G401 (cell line): ENCODE measurements around the gene KLHL9. TPM values are rescaled to one million over a fixed set of nuclear protein-coding genes. Genes with fewer than 3 reads are reported as not detected.
A peak's percentile ranks its signal among the peaks of the same experiment; 100 is the strongest.

Source experiments
- DNase-seq: peaks from one replicate; pipeline ENCODE4 v3.0.0-alpha.2; 2015; ENCODE audit warnings: low spot score
- in situ Hi-C: cut with HindIII; loops from 2 replicates; pipeline ENCODE4 v1.10.0; 2016; ENCODE audit warnings: low sequenced_read_pairs, mixed read lengths
- total RNA-seq: library from RNA; depleted of rRNA; stranded (reverse); fragments of >200 nt; shearing (Covaris generic); gene quantifications from 2 replicates; pipeline ENCODE4 v1.2.3, GENCODE V29; 2014

The KLHL9 gene
- total RNA-seq, 1 experiment from 2014 or later: 6.7 TPM

DNA sequence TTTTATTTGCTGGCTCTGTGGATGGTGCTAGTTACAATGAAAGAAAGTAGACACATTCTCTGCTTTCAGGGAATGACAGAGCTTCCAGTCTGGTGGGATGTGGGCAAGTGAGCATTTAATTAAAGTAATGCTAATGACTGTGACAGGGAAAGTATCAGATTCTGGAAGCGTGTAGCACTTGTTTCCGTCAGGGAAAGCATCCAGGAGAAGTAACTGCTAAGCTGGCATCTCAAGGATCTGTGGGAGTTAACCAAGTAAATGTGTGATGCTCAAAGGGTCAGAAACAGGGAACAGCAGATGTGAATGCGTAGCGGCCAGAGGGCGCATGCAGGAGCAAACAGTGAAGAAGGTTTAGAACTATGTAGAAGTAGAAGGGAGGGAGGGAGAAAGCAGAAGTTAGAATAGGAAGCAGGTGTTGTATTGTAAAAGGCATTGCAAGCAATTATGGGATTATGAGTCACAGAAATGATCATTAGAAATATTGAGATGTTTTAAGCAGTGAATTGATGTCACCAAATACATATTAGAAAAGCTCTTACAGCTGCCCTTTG, 12.2 kb downstream of the KLHL9 start:
- in situ Hi-C loops: no loop called here
- no peak for DNase-seq

DNA sequence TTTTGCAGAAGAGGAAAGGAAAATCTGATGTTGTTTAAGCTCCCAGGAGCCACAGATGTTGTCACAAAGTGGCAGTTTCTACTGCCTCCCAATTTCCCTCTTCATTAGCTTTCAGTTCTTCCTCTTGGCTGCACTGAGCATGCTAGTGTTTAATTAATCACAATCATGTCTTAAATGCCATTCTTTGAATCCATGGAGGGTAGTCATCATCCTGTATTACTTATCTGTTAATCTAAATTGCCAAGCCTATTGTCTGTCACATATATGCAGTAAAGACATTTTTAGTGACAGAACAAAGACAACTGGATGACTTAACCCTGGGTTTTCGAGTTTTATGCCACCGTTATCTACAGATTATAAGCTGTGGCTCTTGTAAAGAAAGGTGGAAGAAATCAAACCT, 14.7 kb downstream of the KLHL9 start:
- DNase-seq: no peak
- in situ Hi-C loops: no loop called here

DNA sequence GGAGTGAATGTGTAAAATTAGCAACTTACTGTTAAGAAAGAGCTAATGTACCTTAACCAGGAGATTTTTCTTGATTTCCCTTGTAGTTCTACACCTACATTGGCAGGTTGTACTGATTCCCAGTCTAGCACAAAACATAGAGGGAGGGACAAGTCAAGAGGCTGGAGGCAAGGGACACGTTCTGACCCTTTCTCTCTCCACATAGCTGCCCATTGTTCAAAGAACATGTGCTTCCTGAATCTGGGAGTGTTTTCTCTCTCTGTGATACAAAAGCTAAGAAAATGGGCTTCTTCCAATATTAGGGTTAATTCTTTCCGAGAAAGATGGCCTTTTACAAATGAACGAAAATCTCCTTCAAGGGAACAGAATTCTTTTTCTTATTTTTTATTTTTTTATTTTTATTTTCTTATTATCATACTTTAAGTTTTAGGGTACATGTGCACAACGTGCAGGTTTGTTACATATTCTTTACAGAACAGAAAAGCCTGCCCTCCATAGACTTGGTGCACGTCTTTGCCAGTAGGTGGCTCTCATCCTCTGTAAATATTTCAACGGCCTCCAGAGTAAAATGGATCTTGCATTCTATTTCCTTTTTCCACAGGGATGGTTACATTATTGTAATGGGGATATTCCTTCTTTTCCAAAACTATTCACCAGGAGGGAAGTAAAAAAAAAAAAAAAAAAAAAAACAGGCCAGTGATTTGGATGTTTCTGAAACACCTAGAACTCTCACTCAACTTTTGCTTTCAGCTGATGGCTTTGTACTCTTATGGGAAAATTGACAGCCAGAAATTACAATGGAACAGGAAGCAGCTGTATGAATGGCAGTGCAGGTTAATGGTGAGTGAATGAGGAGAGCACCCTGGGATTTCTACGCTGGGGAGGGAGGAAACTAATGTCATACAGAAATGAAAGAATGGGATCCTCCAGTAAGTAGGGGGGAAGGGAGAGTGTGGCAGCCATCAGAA, 17.0 kb downstream of the KLHL9 start:
- in situ Hi-C loops: no loop called here
- DNase-seq: peak; percentile 71

DNA sequence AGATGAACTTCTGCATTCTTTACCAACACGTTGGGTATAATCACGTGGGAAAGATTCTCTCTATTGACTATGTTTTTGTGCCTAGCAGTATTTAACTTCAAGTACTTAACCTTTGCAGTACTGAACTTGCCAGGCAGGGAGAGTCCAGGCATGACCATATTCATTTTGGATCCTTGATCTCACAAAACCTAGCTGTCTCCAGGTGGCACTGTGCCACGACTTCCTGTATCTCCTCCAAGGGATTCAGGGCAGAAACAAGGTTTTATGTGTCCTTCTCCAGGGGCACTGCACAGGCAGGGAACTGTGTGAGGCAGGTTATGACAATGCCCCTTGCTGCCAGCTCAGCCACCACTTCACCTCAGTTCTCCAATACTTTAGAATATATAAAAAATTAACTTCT, 18.3 kb downstream of the KLHL9 start:
- in situ Hi-C loops: no loop called here
- DNase-seq: peak; percentile 56

DNA sequence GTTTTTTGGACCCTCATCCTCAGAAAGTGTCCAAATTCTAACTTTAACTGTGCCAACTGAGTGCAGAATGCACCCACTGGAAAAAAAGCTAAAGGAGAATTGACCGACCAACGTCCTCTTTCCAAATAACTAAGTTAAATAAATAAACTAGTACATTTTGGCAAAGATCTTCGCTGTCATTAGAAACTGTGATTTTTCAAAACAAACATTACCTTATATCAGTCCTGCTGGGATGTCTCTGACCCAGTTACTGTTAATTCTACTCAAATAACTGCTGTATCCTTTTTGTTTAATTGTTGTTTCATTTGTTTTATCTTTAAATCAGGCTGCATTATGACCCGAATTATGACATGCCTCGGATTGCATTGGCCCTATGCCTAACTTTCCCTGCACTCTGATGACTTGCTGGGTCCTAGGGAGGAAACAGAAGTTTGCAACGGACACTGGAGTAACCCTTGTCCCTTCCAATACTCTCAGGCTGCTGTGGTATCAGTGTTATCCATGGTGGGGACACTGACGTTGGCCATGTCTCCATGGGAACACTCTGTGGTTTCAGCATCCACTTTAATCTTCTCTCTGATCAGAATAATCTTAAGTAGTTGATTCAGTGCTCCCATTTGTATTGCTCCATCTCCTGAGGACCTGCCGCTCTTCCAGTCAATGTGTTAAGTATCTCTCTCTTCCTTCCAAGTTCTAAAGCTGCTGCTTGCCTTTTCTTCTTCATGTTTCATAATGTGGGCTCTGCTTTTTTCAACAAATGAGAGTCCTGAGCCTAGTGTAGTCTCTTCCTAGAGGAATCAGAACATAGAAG, 19.0 kb downstream of the KLHL9 start:
- in situ Hi-C loops: no loop called here
- no peak for DNase-seq

GRCh38 chr9:21314152-21314551, 21.1 kb downstream of the KLHL9 start:
- no peak for DNase-seq
- in situ Hi-C loops: no loop called here

DNA sequence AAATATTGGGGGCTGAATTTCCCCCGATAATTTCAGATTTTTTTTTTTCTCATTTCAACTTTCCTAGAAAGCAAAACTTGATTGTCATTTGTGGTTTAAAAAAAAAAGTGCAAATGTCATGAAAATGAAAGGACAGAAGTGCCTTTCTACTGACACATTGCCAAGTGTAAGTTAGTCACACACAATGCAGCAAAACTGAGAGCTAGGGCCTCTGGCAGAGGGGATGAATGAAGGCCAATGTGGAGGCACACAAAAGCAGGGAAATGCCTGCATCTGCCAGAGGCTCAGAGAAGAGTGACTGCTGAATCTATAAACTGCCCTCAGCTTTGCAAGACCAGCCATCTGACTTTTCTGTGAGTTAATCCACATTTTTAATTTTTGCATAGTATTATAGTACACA, 23.3 kb downstream of the KLHL9 start:
- in situ Hi-C loops: no loop called here
- DNase-seq: no peak

DNA sequence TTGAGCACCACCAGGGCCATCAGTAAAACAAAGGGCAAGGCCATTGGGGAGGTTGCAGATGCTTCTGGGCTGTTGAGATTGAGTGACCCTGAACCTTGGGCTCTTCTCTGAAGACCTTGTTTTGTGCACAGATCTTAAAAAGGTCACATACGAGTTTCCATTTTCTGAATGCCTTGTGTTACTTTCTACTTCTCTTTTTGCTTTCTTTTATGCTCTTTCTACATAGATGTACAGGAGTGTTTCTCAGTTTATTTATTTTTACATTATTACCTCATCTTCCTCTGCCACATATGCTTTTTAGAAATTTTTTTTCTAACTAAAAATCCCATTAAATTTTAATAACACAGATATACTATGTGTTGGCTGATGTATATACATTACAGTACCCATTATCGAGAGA, 30.0 kb downstream of the KLHL9 start, which contains the start of gene IFNA5:
Gene IFNA5 (minus strand): TSS at position 101 of the 400 bp plus-strand sequence. CDS start 57 bp downstream, at position 44.
- in situ Hi-C loops: no loop called here
- DNase-seq: no peak

DNA sequence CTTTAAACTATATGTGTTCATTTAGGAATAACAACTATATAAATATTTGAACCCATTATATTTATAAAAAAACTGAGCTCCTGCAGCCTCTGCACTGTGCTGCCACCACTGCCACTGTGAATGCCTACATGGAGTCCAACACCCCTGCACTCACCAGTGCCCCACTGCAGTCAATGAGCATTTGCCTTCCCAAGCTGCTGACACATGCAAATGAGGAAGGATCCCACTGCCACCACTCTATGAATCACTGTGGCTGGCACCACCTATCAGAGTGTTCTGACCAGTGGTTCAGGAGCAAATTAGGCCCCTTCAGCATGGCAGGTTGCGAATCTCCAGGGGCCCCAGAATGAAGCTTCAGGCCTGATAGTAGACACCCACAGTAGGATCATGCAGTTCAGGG, 39.2 kb downstream of the KLHL9 start:
- no peak for DNase-seq

DNA sequence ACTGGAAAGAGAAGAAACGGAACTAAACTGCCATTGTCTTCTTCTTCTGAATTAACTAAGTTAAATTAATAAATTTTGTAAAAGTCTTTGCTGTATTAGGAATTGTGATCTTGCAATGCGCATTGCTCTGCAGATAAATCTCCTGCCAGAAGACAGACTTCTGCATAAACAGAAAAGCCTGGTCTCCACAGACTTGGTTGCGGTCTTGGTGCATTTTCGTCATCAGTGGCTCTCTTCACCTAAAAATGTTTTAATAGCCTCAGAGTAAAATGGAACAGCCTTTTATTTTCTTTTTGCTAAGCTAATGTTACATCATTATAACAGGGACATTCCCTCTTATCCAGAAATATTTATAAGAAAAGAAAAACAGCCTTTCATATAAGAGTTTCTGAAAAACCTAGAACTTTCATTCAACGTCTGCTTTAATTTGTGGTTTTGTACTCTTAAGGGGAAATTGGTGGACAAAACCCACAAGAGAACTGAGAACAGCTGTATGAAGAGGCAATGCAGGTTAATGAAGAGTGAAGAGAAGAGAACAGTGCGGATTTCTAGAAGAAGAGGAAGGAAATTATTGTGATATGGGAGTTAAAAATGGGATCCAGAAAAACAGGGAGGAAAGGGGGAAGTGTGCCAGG, 40.2 kb downstream of the KLHL9 start:
- no peak for DNase-seq
- in situ Hi-C loops: no loop called here

More for the DNA sequence above, 39.2 kb downstream of the KLHL9 start:
- in situ Hi-C loops: no loop called here

DNA sequence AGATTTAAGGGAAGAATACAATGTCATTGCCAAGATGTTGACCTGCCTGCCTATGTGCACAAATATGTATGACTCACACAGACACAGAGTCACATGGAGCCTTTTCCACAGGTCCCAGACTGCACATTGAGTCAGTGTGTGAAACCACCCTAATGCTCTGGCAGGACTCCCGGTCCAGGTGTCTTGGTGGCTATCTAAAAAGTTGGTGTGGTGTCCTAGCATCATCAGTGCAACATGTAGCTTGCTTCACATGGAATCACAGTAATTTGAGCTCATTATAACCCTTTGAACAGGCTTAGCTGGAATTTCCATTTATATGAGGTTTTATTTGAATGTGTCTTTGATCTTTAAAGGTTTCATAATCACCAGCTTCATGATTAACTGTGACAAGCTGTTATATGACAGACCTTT, 40.8 kb downstream of the KLHL9 start:
- in situ Hi-C loops: no loop called here
- no peak for DNase-seq

DNA sequence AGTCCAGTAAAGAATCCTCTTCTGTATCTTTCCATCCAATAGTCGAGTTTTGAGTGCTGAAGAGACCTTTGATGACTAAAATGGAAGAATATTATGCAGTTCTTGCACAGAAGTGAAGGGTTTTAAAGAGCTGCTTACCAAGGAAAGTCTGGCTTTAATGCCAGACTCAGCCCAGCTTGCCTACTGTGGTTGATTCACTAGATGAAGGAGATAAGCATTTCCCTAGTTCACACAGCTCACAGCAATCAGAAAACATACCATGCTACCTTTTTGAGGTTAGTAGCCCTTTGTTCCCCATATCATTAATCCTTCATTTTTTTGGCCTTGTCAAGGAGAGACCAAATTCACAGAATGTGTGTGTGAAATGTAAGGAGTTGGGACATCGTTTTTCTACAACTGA, 45.4 kb downstream of the KLHL9 start:
- no peak for DNase-seq
- in situ Hi-C loops: no loop called here

GRCh38 chr9:21287280-21287679, 47.9 kb downstream of the KLHL9 start:
- in situ Hi-C loops: no loop called here
- no peak for DNase-seq

GRCh38 chr9:21286659-21287058, 48.5 kb downstream of the KLHL9 start:
- in situ Hi-C loops: no loop called here

GRCh38 chr9:21286099-21286498, 49.1 kb downstream of the KLHL9 start:
- no peak for DNase-seq
- in situ Hi-C loops: no loop called here

More at GRCh38 chr9:21286659-21287058, 48.5 kb downstream of the KLHL9 start:
- DNase-seq: no peak

GRCh38 chr9:21281275-21281674, 53.9 kb downstream of the KLHL9 start:
- DNase-seq: no peak
- in situ Hi-C loops: no loop called here
